ENCODE data around the gene SMARCA2. TPM values are rescaled to one million over a fixed set of nuclear protein-coding genes. Genes with fewer than 3 reads are reported as not detected.

Gene SMARCA2
- total RNA-seq, 1 donor from 2014 or later, result 98.0 TPM

DNA sequence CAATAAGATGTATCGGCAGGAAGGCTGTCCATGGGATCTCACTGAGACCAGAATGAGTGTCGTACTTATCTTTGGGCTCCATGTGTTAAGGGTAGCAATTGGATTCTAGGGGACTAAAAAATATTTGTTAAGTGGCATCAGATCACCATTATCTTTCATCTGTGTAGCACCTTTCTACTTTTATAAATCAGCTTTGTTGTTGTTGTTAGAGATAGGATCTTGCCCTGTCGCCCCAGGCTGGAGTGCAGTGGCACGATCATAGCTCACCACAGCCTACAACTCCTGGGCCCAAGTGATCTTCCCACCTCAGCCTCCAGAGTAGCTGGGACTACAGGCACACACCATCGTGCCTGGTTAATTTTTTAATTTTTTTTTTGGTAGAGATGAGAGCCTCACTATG is 220.5 kb downstream of the SMARCA2 start:
- Histone ChIP-seq H3K4me1 (peaks cover 30% of the 10 kb centered on the region), H3K4me3 (no peak overlapping the region), H3K36me3 (no peaks in the 10 kb centered on the region), H3K9me3 (replicated peaks) (no peaks in the 10 kb centered on the region), H3K27me3 (ENCODE audit: low read depth) (no peaks in the 10 kb centered on the region), H3K27ac (replicated peaks) (no peak overlapping the region)
- TF ChIP-seq CTCF (IDR thresholded peaks at IDR 0.05; ENCODE audit: borderline replicate concordance), result no peak
- no peak for DNase-seq
- intact Hi-C loops (cut with micrococcal nuclease), result no loop called here

DNA sequence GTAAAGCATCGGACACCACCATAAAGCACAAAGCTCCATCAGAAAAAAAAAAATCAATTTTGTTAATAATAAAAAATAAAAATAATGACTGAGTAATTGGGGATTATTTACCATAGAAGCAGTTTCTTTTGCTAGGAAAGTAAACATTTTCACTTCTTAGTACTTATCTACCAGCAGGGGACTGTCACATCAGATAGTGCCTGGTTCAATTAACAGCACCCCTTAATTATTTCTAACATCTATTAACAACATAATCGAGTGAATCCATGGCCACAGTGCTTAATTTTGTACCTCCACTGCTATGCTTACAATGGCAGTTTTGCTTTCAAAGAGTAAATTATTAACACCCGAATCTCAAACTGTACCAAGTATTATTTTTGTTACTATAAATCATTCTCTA is 221.7 kb downstream of the SMARCA2 start:
- TF ChIP-seq CTCF (IDR thresholded peaks at IDR 0.05; ENCODE audit: borderline replicate concordance), result no peak
- Histone ChIP-seq H3K4me1 (peaks cover 35% of the 10 kb centered on the region), H3K36me3 (no peaks in the 10 kb centered on the region), H3K4me3 (no peak overlapping the region), H3K27me3 (ENCODE audit: low read depth) (no peaks in the 10 kb centered on the region), H3K27ac (replicated peaks) (no peak overlapping the region), H3K9me3 (replicated peaks) (no peaks in the 10 kb centered on the region)
- intact Hi-C loops (cut with micrococcal nuclease), result no loop called here
- no peak for DNase-seq

- peak; percentile 53 for TF ChIP-seq CTCF (IDR thresholded peaks at IDR 0.05; ENCODE audit: borderline replicate concordance)
- Histone ChIP-seq H3K4me1 (peaks cover 24% of the 10 kb centered on the region), H3K27ac (replicated peaks) (peak overlapping the region; percentile 81), H3K9me3 (replicated peaks) (peaks cover 16% of the 10 kb centered on the region), H3K4me3 (peak overlapping the region; percentile 68), H3K36me3 (no peaks in the 10 kb centered on the region), H3K27me3 (ENCODE audit: low read depth) (no peaks in the 10 kb centered on the region)
- DNase-seq, result peak; percentile 30
- intact Hi-C loops (cut with micrococcal nuclease), result no loop called here
Observed at GRCh38 chr9:2241461-2241835, 226.3 kb downstream of the SMARCA2 start.

DNA sequence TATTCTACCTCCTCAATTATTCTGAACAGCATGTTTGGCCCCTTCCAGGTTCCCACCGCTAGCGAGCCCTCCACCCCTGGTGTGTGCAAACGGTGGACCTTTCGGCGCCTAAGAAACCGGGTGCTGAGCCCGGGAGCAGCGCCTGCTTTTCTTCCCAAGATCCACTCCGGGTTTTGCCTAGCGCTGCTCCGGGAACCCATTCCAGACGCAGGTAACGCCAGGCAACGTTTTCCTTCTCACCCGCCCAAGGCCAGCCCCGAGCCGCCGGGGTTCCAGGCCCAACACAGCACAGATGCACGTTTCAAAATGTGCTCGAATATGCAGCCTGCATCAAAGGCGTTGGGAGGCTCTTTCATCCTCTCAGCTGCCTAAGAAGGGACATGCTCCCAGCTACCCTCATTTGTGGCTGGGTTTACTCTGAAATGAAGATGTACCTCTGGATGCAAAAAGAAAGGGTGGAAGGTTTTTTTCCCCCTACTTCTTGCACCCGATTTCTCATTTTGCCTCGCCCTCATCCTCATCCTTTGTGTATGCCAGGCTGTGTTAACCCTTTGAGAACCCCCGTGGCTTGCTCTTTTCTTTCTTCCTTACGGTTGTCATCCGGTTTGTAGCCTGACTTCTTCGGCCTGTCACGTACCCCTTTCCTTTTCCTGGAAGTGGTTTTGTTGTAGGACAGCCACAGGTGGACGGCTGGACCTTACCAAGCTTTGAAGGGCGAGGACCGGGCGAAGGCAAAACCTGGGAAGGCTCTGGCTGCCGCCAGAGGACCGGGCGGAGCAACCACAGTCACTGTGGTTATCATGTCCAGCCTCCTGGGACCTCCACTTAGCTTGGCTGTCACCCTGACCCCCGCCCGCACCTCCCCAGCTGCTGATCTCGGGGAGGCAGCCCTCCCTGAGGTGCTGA is 226.9 kb downstream of the SMARCA2 start:
- Histone ChIP-seq H3K4me3 (peak overlapping the region; percentile 68), H3K27me3 (ENCODE audit: low read depth) (no peaks in the 10 kb centered on the region), H3K9me3 (replicated peaks) (peaks cover 16% of the 10 kb centered on the region), H3K36me3 (no peaks in the 10 kb centered on the region), H3K27ac (replicated peaks) (peak overlapping the region; percentile 81), H3K4me1 (peaks cover 24% of the 10 kb centered on the region)
- intact Hi-C loops (cut with micrococcal nuclease), result no loop called here
- no peak for TF ChIP-seq CTCF (IDR thresholded peaks at IDR 0.05; ENCODE audit: borderline replicate concordance)
- peak; percentile 82 for DNase-seq

- Histone ChIP-seq H3K27me3 (ENCODE audit: low read depth) (no peaks in the 10 kb centered on the region), H3K4me3 (peak overlapping the region; percentile 68), H3K27ac (replicated peaks) (peak overlapping the region; percentile 81), H3K36me3 (no peaks in the 10 kb centered on the region), H3K4me1 (peaks cover 24% of the 10 kb centered on the region), H3K9me3 (replicated peaks) (peaks cover 16% of the 10 kb centered on the region)
- intact Hi-C loops (cut with micrococcal nuclease), result no loop called here
- no peak for TF ChIP-seq CTCF (IDR thresholded peaks at IDR 0.05; ENCODE audit: borderline replicate concordance)
- DNase-seq, result no peak
Observed at GRCh38 chr9:2242831-2243330, 227.7 kb downstream of the SMARCA2 start.

Measured in left ventricle myocardium inferior (tissue), 1 donor.